Astrocyte (in vitro differentiated cells and primary cell): ENCODE data around the gene ACTL8.

ENCODE experiments used
- CTCF ChIP-seq: IDR thresholded peaks from 2 replicates; pipeline ENCODE4 v1.5.1; 2011; ENCODE audit warnings: low read depth, mild to moderate bottlenecking, inconsistent platforms, low read length, moderate library complexity; ENCODE audit not compliant: insufficient read depth
- EZH2 ChIP-seq: IDR thresholded peaks from 2 replicates; pipeline ENCODE4 v1.6.1; 2012; ENCODE audit warnings: mild to moderate bottlenecking, low read length, inconsistent platforms; ENCODE audit not compliant: insufficient read depth

GRCh38 chr1:17839641-17840196 is 84.6 kb downstream of the ACTL8 start:
- no peak for TF ChIP-seq CTCF
- TF ChIP-seq EZH2, result no peak
